HG02870 (cell line): ENCODE results near the gene MAGEA2.
A peak's percentile ranks its signal among the peaks of the same experiment; 100 is the strongest.
"Not testable (repeated sequence)": the region's sequence is repeated elsewhere in the genome, so short reads cannot be mapped to it uniquely, and the experiment has no call there.

Experiments used
- ATAC-seq: cut with Tn5 transposase; IDR thresholded peaks from one replicate; pipeline ENCODE4 v1.9.1; 2021; ENCODE audit warnings: mild to moderate bottlenecking, moderate library complexity; ENCODE audit not compliant: unreplicated experiment

MAGEA2 gene

GRCh38 chrX:152753686-152754650 is at the start of gene MAGEA2:
Gene MAGEA2, minus strand, starts transcription at chrX:152753842. Its CDS starts 2,479 bp downstream, at chrX:152751363.
- ATAC-seq: not testable (repeated sequence)

- ATAC-seq: no peak
Measured at GRCh38 chrX:152798945-152799344, 45.3 kb upstream of the MAGEA2 start.

GRCh38 chrX:152787062-152787461 is 33.4 kb upstream of the MAGEA2 start:
- peak; percentile 81 for ATAC-seq

GRCh38 chrX:152769549-152770289 is 16.1 kb upstream of the MAGEA2 start, which contains the start of gene MAGEA6:
Gene MAGEA6, minus strand, starts transcription at chrX:152769689. Its CDS starts 2,039 bp downstream, at chrX:152767650.
- not testable (repeated sequence) for ATAC-seq

GRCh38 chrX:152766562-152766961 is 12.9 kb upstream of the MAGEA2 start:
- not testable (repeated sequence) for ATAC-seq

GRCh38 chrX:152761582-152761981 is 7.9 kb upstream of the MAGEA2 start:
- ATAC-seq: not testable (repeated sequence)

- not testable (repeated sequence) for ATAC-seq
Measured at GRCh38 chrX:152759544-152759943, 5.9 kb upstream of the MAGEA2 start.

GRCh38 chrX:152758918-152759317 is 5.3 kb upstream of the MAGEA2 start, which contains the start of gene CSAG3:
Gene CSAG3, plus strand, starts transcription at chrX:152759218.
- not testable (repeated sequence) for ATAC-seq

GRCh38 chrX:152754871-152755270 is 1.2 kb upstream of the MAGEA2 start:
- ATAC-seq: not testable (repeated sequence)

- ATAC-seq: no peak
Measured at GRCh38 chrX:152738560-152738959, 15.1 kb downstream of the MAGEA2 start.

- not testable (repeated sequence) for ATAC-seq
Measured at GRCh38 chrX:152736528-152736927, 17.1 kb downstream of the MAGEA2 start.

GRCh38 chrX:152735860-152736511 is 17.7 kb downstream of the MAGEA2 start:
- ATAC-seq: no peak

GRCh38 chrX:152735101-152735500 is 18.5 kb downstream of the MAGEA2 start:
- no peak for ATAC-seq

GRCh38 chrX:152734143-152734858 is 19.3 kb downstream of the MAGEA2 start:
- not testable (repeated sequence) for ATAC-seq

GRCh38 chrX:152733261-152733975 is 20.2 kb downstream of the MAGEA2 start, which contains the start of the genes CSAG1 and MAGEA12:
Gene CSAG1, minus strand, starts transcription at chrX:152733721. Its CDS starts 1,261 bp downstream, at chrX:152732460.
Gene MAGEA12, plus strand, starts transcription at chrX:152733757. Its CDS starts 2,405 bp downstream, at chrX:152736162.
- no peak for ATAC-seq

- ATAC-seq: no peak
Measured at GRCh38 chrX:152725409-152725808, 28.2 kb downstream of the MAGEA2 start.

GRCh38 chrX:152713815-152714787 is 39.5 kb downstream of the MAGEA2 start, which contains the start of gene MAGEA2B:
Gene MAGEA2B, plus strand, starts transcription at chrX:152714628. Its CDS starts 2,479 bp downstream, at chrX:152717107.
- not testable (repeated sequence) for ATAC-seq

- ATAC-seq: not testable (repeated sequence)
Measured at GRCh38 chrX:152713195-152713594, 40.4 kb downstream of the MAGEA2 start.
